Measurements from ENCODE around the gene MBD3L2B.

GRCh38 chr19:7007859-7008258 is 13.4 kb downstream of the MBD3L2B start:
- TF ChIP-seq EZH2 (IDR thresholded peaks at IDR 0.05; ENCODE audit: low read length): no peak
- no peak for TF ChIP-seq CTCF (optimal IDR thresholded peaks at IDR 0.05 in 1 of 3, IDR thresholded peaks at IDR 0.05 in 1 of 3, conservative IDR thresholded peaks at IDR 0.05 in 1 of 3; ENCODE audit: extremely low read depth in 1 of 3, insufficient read depth in 2 of 3, low read length in 3 of 3)

All from keratinocyte (primary cell).